Spleen (tissue), 7 donors: ENCODE data around the gene RERE.

Source experiments
- CTCF ChIP-seq, 11 experiments: fragments of 200-600 bp in 7 of 11; fragments of 450-650 bp in 4 of 11; sonication (generic) in 4 of 11; IDR thresholded peaks in 8 of 11; conservative IDR thresholded peaks in 3 of 11; 1 replicate in 7 of 11; 2 replicates in 4 of 11; pipeline versions ENCODE4 v1.4.0 to v1.8.0; 2016 to 2021; ENCODE audit warnings: antibody characterized with exemption in 11 of 11, inconsistent platforms in 4 of 11, mild to moderate bottlenecking in 1 of 11
- POLR2A ChIP-seq, 3 donors: fragments of 450-650 bp; IDR thresholded peaks; one replicate each; pipeline ENCODE4 v1.5.1; 2017; ENCODE audit warnings: antibody characterized with exemption in 3 of 3, mild to moderate bottlenecking in 1 of 3
- donor health status: DM: no; HTN: no; CAD: no; lungs with moderate emphysema.
- donor health status: DM: no; HTN: no; CAD: no.
- donor health status: DM: no; HTN: no; CAD: no.

GRCh38 chr1:8330271-8331125 is 486.9 kb downstream of the RERE start:
- no peak for TF ChIP-seq CTCF (IDR thresholded peaks at IDR 0.05 in 8 of 11, conservative IDR thresholded peaks at IDR 0.05 in 3 of 11)
- TF ChIP-seq POLR2A (IDR thresholded peaks at IDR 0.05) = no peak
